Gastrocnemius medialis (tissue), 4 donors: Measurements from ENCODE around the gene OTOG.

Experiments used
- POLR2A ChIP-seq, 2 donors: fragments of 450-650 bp; IDR thresholded peaks; one replicate each; pipeline ENCODE4 v1.6.1; 2017; ENCODE audit warnings: antibody characterized with exemption in 2 of 2, mild to moderate bottlenecking in 2 of 2, moderate library complexity in 2 of 2
- TF ChIP-seq, protein P1 (sequence below), 5 experiments: fragments of 450-650 bp in 3 of 5; fragments of 200-600 bp in 2 of 5; sonication (generic) in 2 of 5; IDR thresholded peaks in 4 of 5; conservative IDR thresholded peaks in 1 of 5; 1 replicate in 4 of 5; 2 replicates in 1 of 5; pipeline ENCODE4 v1.5.1; 2016 to 2019; ENCODE audit warnings: antibody characterized with exemption in 5 of 5, mild to moderate bottlenecking in 3 of 5, moderate library complexity in 3 of 5

DNA sequence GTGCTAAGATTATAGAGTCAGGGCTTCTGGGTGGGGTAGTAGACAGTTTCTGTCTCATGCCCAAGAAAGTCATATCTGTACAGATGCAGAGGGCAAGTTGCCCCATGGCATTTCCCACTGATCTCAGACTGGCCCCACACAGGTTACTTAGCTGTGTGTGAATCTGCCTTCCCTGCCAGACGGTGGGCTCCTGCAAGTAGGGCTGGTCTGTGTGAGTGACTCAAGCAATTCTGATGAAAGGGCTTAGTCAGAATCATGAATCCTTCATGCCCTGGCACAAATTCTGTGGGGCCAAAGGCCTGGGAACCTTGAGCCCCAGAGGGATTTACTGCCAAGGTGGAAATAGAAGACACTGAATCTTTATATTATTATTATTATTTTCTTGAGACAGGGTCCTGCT is 33.2 kb upstream of the OTOG start:
- TF ChIP-seq, protein P1, sequence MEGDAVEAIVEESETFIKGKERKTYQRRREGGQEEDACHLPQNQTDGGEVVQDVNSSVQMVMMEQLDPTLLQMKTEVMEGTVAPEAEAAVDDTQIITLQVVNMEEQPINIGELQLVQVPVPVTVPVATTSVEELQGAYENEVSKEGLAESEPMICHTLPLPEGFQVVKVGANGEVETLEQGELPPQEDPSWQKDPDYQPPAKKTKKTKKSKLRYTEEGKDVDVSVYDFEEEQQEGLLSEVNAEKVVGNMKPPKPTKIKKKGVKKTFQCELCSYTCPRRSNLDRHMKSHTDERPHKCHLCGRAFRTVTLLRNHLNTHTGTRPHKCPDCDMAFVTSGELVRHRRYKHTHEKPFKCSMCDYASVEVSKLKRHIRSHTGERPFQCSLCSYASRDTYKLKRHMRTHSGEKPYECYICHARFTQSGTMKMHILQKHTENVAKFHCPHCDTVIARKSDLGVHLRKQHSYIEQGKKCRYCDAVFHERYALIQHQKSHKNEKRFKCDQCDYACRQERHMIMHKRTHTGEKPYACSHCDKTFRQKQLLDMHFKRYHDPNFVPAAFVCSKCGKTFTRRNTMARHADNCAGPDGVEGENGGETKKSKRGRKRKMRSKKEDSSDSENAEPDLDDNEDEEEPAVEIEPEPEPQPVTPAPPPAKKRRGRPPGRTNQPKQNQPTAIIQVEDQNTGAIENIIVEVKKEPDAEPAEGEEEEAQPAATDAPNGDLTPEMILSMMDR (IDR thresholded peaks at IDR 0.05 in 4 of 5, conservative IDR thresholded peaks at IDR 0.05 in 1 of 5), result no peak
- no peak for TF ChIP-seq POLR2A (IDR thresholded peaks at IDR 0.05)
